ENCODE data around the gene ATOH8.

The ATOH8 gene

DNA sequence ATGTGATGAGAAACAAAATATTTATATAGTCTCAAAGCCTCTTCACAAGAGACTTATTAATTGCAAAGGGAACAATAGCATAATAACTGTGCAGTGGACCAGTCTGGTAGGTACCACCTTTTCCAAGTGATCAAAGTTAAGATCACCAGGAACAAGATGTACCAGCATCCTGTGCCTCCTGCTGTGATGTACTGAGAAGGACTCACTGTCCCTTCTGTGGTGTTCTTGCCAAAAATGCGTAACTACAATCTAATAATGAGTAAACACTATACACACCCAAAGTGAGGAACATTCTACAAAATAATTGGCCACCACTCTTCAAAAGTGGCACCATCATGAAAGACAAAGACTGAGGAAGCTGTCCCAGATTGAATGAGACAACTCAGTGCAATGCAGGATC is 45.1 kb upstream of the ATOH8 start:
- TF ChIP-seq, protein P1, sequence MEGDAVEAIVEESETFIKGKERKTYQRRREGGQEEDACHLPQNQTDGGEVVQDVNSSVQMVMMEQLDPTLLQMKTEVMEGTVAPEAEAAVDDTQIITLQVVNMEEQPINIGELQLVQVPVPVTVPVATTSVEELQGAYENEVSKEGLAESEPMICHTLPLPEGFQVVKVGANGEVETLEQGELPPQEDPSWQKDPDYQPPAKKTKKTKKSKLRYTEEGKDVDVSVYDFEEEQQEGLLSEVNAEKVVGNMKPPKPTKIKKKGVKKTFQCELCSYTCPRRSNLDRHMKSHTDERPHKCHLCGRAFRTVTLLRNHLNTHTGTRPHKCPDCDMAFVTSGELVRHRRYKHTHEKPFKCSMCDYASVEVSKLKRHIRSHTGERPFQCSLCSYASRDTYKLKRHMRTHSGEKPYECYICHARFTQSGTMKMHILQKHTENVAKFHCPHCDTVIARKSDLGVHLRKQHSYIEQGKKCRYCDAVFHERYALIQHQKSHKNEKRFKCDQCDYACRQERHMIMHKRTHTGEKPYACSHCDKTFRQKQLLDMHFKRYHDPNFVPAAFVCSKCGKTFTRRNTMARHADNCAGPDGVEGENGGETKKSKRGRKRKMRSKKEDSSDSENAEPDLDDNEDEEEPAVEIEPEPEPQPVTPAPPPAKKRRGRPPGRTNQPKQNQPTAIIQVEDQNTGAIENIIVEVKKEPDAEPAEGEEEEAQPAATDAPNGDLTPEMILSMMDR (IDR thresholded peaks at IDR 0.05), result no peak

DNA sequence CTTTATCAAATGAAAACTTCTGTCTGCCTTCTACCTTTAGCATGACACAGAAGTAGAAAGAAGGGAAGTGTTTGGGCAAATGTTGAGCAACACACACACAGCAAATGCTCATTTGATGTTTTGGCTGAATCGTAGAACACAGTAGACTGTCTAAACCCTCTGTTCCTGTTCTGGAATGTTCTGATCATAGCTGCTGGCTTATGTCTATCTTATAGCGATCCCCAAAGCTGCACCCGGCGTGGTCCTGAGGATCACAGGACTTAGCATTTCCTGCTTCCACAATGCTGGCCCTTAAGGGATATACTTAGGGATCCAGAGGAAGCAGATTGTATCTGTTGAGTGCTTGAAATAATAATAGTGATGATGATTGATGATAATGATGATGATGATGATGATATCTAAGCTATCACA is 44.4 kb upstream of the ATOH8 start:
- TF ChIP-seq, protein P1 (IDR thresholded peaks at IDR 0.05), result no peak

DNA sequence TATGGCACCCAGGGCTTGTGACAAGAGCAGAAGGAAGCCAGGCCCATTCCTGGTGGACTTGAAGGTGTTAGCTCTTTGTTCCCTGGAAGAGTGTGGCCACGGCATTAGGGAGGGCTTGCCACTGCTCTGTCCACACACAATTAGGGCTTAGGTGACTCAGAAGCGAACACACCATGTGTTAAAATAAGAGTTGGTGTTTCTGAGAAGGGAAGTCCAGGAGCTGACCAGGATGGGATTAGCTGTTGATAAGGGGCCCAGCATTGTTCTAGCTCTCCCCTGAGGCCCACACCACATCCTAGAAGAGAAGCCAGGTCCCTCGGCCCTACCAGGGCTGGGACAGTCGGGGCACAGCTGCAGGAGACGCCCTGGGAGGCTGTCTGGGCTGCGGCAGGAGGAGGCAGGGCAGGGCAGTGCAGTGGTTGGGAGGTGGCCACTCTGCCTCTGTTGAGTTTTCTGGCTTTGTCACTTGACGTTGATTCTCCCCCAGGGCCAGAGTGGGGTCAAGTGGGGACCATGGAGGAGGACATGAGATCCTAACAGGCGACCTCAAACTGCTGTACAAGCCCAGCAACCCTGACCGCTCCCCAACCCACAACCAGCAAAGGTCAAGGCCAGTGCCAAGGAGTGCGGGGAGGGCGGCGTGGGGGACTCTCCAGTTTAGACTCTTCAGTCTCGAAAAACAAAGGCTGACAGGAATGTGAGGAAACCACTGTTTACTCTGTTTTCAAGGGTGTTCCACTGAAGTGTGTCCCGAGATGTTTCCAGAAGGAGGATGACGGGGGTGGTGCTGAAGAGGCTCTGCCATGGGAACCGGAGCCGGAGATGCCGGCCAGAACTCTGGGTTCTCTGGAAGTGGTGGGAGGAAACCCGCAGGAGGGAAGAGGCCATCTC is 42.9 kb upstream of the ATOH8 start:
- TF ChIP-seq, protein P1 (IDR thresholded peaks at IDR 0.05), result no peak

DNA sequence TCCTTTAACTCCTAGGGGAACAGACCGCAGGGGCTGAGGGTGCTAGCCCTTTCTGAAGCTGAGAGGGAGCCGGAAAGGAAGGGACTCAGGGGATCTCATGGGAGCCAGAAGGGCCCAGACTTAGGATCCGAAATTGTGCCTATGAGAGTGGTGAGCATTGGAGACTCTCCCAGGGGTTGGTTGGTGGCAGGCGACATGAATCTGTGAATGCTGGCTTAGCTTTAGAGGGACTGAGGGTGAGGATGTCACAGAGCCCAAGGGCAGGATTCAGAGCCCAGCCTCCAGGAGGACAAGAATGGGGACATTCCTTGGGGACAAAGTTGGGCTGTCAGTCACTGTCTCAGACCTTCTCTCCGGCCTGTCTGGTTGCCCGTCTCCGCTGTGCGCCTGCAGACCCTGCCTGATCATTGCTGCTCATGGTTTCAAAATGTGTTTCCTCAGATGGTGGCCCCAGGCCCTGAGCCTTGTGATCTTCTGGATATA is 42.2 kb upstream of the ATOH8 start:
- TF ChIP-seq, protein P1 (IDR thresholded peaks at IDR 0.05), result no peak

DNA sequence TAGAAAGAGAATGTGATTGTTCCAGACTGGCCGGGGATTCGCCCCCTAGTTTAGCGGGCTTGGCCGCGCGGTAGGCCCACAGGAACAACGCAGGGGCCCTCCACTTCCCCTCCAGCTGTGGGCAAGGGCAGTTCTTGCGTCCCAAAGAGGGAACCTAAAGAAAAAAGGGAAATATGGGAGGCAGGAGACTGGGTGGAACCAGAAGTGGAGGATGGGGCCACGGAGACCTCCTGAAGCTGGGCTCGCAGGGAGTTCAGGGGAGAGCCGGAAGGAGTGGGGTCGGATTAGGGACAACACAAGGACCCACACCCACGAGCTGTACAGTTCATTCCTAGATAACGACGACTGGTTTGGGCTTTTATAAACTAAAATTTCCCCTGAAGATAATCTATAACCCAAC is 41.5 kb upstream of the ATOH8 start:
- TF ChIP-seq, protein P1 (IDR thresholded peaks at IDR 0.05), result no peak

DNA sequence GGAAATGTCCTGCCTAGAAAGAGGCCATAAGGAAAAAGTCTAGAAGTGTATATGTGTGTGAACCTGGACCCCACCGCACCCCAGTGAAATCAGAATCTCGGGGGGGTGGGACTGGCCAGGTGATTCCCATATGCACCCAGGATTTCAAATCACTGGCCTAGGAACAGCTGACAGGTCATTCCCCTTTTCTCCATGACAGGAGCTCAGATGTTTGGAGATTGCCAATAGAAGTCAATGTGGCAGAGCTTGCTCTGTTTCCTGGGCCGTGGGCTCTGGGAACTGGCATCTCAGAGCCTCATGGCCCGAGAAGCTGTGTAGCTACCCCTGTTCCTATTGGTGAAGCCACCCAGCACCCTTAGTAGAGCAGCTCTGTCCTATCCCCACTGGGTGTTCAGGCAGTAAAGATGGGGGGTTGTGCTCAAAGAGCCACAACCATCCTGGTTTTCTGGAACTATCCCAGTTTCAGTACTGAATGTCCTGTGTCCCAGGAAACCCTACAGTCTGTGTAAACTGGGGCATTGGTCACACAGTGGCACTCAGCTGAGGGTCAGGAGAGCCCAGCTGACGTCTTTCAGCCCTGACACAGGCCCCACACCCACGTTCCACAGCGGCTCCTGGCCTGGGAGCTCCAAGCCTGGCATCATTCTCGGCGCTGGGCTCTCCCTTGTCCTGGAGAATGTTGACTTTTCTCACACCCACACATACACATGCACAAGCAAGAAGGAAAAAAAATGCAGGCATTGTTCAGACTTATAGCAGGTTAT is 40.8 kb upstream of the ATOH8 start:
- TF ChIP-seq, protein P1 (IDR thresholded peaks at IDR 0.05), result no peak

DNA sequence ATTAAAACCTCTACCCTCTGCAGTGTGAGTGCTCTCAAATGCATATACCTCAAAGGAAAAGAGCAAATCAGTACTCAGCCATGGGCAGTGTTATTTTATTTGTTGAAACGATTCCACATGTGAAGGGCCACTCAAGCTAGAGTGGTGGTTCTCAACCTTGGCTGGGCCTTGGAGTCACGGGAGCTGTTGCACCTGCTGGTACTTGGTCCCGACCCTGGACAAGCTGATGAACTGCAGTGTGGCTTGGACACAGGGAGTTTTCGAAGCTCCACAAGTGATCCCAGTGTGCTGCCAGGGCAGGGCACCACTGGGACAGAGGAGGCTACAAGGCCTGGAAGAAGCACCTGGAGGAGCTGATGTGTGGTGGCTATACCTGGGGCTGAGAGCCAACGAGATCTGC is 40.0 kb upstream of the ATOH8 start:
- TF ChIP-seq, protein P1 (IDR thresholded peaks at IDR 0.05), result no peak
